PC-3 (cell line): ENCODE results near the gene BICRA. TPM values are rescaled to one million over a fixed set of nuclear protein-coding genes. Genes with fewer than 3 reads are reported as not detected.

Source experiments
- ATAC-seq: fragments of 200-7000 bp; cut with Tn5 transposase; 2 replicates; pipeline ENCODE4 v1.9.1; 2020; ENCODE audit warnings: mild to moderate bottlenecking, moderate library complexity
- BruUV-seq: library from RNA; stranded (reverse); fragments of 400-500 nt; replicated peaks from 2 replicates; lab custom pipeline; 2021; lab: Mats Ljungman, UMichigan
- CTCF ChIA-PET: fragments of 300-600 bp; sonication (Branson Sonifier 250); formaldehyde crosslinking; loops from one replicate; lab custom pipeline; 2022; ENCODE audit warnings: antibody characterized with exemption; lab: Charles Lee
- POLR2A ChIA-PET: fragments of 300-600 bp; sonication (Branson Sonifier 250); formaldehyde crosslinking; loops from one replicate; lab custom pipeline; 2022; ENCODE audit warnings: antibody characterized with exemption; ENCODE audit not compliant: unreplicated experiment; lab: Charles Lee
- DNase-seq: peaks from one replicate; pipeline ENCODE4 v3.0.0-alpha.2; 2015
- H2AFZ ChIP-seq: fragments of 300-600 bp; sonication (generic); 2 replicates; pipeline ENCODE4 v1.6.0; 2016; ENCODE audit warnings: antibody characterized with exemption, low read length
- H3F3A ChIP-seq: fragments of 300-600 bp; sonication (generic); one replicate; pipeline ENCODE4 v1.6.0; 2017; ENCODE audit warnings: antibody characterized with exemption, low read length, control low read depth, mild to moderate bottlenecking; ENCODE audit not compliant: unreplicated experiment
- H3K27ac ChIP-seq: fragments of 300-600 bp; sonication (generic); 2 replicates; pipeline ENCODE4 v1.5.1; 2016; ENCODE audit warnings: mild to moderate bottlenecking, low read length
- H3K27me3 ChIP-seq: fragments of 300-600 bp; sonication (generic); 2 replicates; pipeline ENCODE4 v1.6.1; 2016; ENCODE audit warnings: low read length, mixed read lengths
- H3K36me3 ChIP-seq: fragments of 300-600 bp; sonication (generic); 2 replicates; pipeline ENCODE4 v1.6.1; 2016; ENCODE audit warnings: low read depth, mixed run types, low read length, mixed read lengths
- H3K4me1 ChIP-seq: fragments of 300-600 bp; sonication (generic); 2 replicates; pipeline ENCODE4 v1.5.1; 2016; ENCODE audit warnings: low read length; ENCODE audit not compliant: insufficient read depth
- H3K4me2 ChIP-seq: fragments of 300-600 bp; sonication (generic); 2 replicates; pipeline ENCODE4 v1.6.0; 2016; ENCODE audit warnings: low read length
- H3K4me3 ChIP-seq: fragments of 300-600 bp; sonication (generic); 2 replicates; pipeline ENCODE4 v1.5.1; 2016; ENCODE audit warnings: mild to moderate bottlenecking, low read length, mixed read lengths
- H3K79me2 ChIP-seq: fragments of 300-600 bp; sonication (generic); 2 replicates; pipeline ENCODE4 v1.6.1; 2017; ENCODE audit warnings: low read length, mixed read lengths
- H3K9ac ChIP-seq: fragments of 300-600 bp; sonication (generic); 2 replicates; pipeline ENCODE4 v1.6.0; 2016; ENCODE audit warnings: mild to moderate bottlenecking, low read length
- H3K9me2 ChIP-seq: fragments of 300-600 bp; sonication (generic); replicated peaks from 2 replicates; pipeline ENCODE4 v1.6.1; 2016; ENCODE audit warnings: mixed run types, low read length, mixed read lengths
- H3K9me3 ChIP-seq: fragments of 300-600 bp; sonication (generic); 2 replicates; pipeline ENCODE4 v1.6.1; 2016; ENCODE audit warnings: low read length, mixed read lengths
- H4K20me1 ChIP-seq: fragments of 300-600 bp; sonication (generic); 2 replicates; pipeline ENCODE4 v1.6.1; 2016; ENCODE audit warnings: low read length, mixed read lengths
- CTCF ChIP-seq: fragments of 300-600 bp; sonication (generic); conservative IDR thresholded peaks from 2 replicates; pipeline ENCODE4 v1.5.1; 2017; ENCODE audit warnings: antibody characterized with exemption, low read depth, mild to moderate bottlenecking, low read length
- EZH2 ChIP-seq: fragments of 300-600 bp; sonication (generic); IDR thresholded peaks from one replicate; pipeline ENCODE4 v1.6.1; 2017; ENCODE audit warnings: antibody characterized with exemption, mild to moderate bottlenecking, low read length; ENCODE audit not compliant: unreplicated experiment
- EZH2phosphoT487 ChIP-seq: fragments of 300-600 bp; sonication (generic); IDR thresholded peaks from 2 replicates; pipeline ENCODE4 v1.6.1; 2018; ENCODE audit warnings: mild to moderate bottlenecking, antibody characterized with exemption, low read length, borderline replicate concordance
- intact Hi-C: fragments of 100-400 bp; cut with micrococcal nuclease; formaldehyde crosslinking; loops from 2 replicates; pipeline ENCODE4 v1.9.0; 2023
- total RNA-seq: library from RNA; depleted of rRNA; stranded (reverse); fragments of >200 nt; gene quantifications from 2 replicates; pipeline ENCODE4 v1.2.3, GENCODE V29; 2014

BICRA gene
- total RNA-seq, 1 experiment from 2014 or later = 1.2 TPM

GRCh38 chr19:47696635-47697034, 87.7 kb downstream of the BICRA start:
- Histone ChIP-seq H3K27me3 (no peaks in the 10 kb centered on the region), H3K9me3 (no peaks in the 10 kb centered on the region), H3K27ac (no peak overlapping the region), H3K79me2 (no peaks in the 10 kb centered on the region), H3K36me3 (no peaks in the 10 kb centered on the region), H3K4me3 (no peak overlapping the region), H3K4me1 (0 out of 2 replicates have a peak, but pooled peaks cover 3% of the 10 kb centered on the region), H3K9ac (no peak overlapping the region), H3K4me2 (no peak overlapping the region), H4K20me1 (no peaks in the 10 kb centered on the region), H3F3A (no peaks in the 10 kb centered on the region), H3K9me2 (no peaks in the 10 kb centered on the region), H2AFZ (no peak overlapping the region)
- no TSS peak for BruUV-seq
- ChIA-PET CTCF (no interaction called here), POLR2A (no interaction called here)
- DNase-seq = no peak
- no peak for TF ChIP-seq EZH2
- TF ChIP-seq EZH2phosphoT487 = no peak
- TF ChIP-seq CTCF = no peak
- ATAC-seq = no peak
- intact Hi-C loops = loop anchor here (10.0 kb wide), 1 partner anchor 182 kb away; the partner anchor contains the start of gene NAPA

- Histone ChIP-seq H3K9ac (no peak overlapping the region), H3K79me2 (no peaks in the 10 kb centered on the region), H3K9me3 (no peaks in the 10 kb centered on the region), H4K20me1 (no peaks in the 10 kb centered on the region), H3K4me3 (no peak overlapping the region), H3K9me2 (no peaks in the 10 kb centered on the region), H3K27ac (peak overlapping the region; percentile 30), H3K4me2 (no peak overlapping the region), H3K4me1 (0 out of 2 replicates have a peak, but pooled peaks cover 3% of the 10 kb centered on the region), H3K27me3 (no peaks in the 10 kb centered on the region), H2AFZ (no peak overlapping the region), H3F3A (no peaks in the 10 kb centered on the region), H3K36me3 (no peaks in the 10 kb centered on the region)
- no TSS peak for BruUV-seq
- ChIA-PET CTCF (interaction anchor here (0.5 to 1.5 kb wide), 2 partner anchors 261 to 271 kb away, joined by 4 to 9 read pairs; no protein-coding TSS in a partner anchor), POLR2A (no interaction called here)
- TF ChIP-seq EZH2phosphoT487 (no peak), CTCF (peak; percentile 88)
- DNase-seq (peak; percentile 83), ATAC-seq (peak; percentile 86)
- intact Hi-C loops = loop anchor here (2.0 to 10.0 kb wide), 2 partner anchors 183 to 261 kb away; partner anchors contain the start of gene NAPA
These were observed 89.1 kb downstream of the BICRA start for GRCh38 chr19:47697863-47698609.
